SK-N-SH treated with all-trans-retinoic acid at 6 μM for 48 hours (cell line): ENCODE data around the gene FHL3.

Source experiments
- ATAC-seq: fragments of 200-7000 bp; cut with Tn5 transposase; 3 replicates; pipeline ENCODE4 v1.9.1; 2020; ENCODE audit warnings: mild to moderate bottlenecking, moderate library complexity
- ARNTL ChIP-seq: fragments of 450-650 bp; formaldehyde crosslinking; IDR thresholded peaks from 2 replicates; pipeline ENCODE4 v1.5.0; 2020; ENCODE audit warnings: low read depth, mild to moderate bottlenecking, moderate library complexity, borderline replicate concordance
- BACH2 ChIP-seq: fragments of 250-450 bp; sonication (Bioruptor Pico); IDR thresholded peaks from 2 replicates; pipeline ENCODE4 v1.9.0; 2021; ENCODE audit warnings: mild to moderate bottlenecking, borderline replicate concordance
- CSDC2 ChIP-seq: fragments of 250-450 bp; sonication (Bioruptor Pico); IDR thresholded peaks from 2 replicates; pipeline ENCODE4 v1.5.0; 2020; ENCODE audit warnings: mild to moderate bottlenecking, moderate library complexity
- ESRRG ChIP-seq: fragments of 250-450 bp; sonication (Bioruptor Pico); IDR thresholded peaks from 2 replicates; pipeline ENCODE4 v1.6.1; 2021; ENCODE audit warnings: mild to moderate bottlenecking
- GLIS3 ChIP-seq: fragments of 250-450 bp; sonication (Bioruptor Pico); IDR thresholded peaks from 2 replicates; pipeline ENCODE4 v1.5.0; 2020; ENCODE audit warnings: mild to moderate bottlenecking, moderate library complexity
- OSR1 ChIP-seq: fragments of 250-450 bp; sonication (Bioruptor Pico); IDR thresholded peaks from 2 replicates; pipeline ENCODE4 v1.8.0; 2022; ENCODE audit warnings: moderate library complexity, mild to moderate bottlenecking, inconsistent platforms
- PATZ1 ChIP-seq: fragments of 250-450 bp; sonication (Bioruptor Pico); IDR thresholded peaks from 2 replicates; pipeline ENCODE4 v1.8.0; 2020; ENCODE audit warnings: mild to moderate bottlenecking, moderate library complexity, borderline replicate concordance
- RARB ChIP-seq: fragments of 250-450 bp; sonication (Bioruptor Pico); IDR thresholded peaks from 2 replicates; pipeline ENCODE4 v1.8.0; 2021; ENCODE audit warnings: mild to moderate bottlenecking, moderate library complexity
- TCF4 ChIP-seq: fragments of 250-450 bp; sonication (Bioruptor Pico); IDR thresholded peaks from 2 replicates; pipeline ENCODE4 v1.8.0; 2021; ENCODE audit warnings: mild to moderate bottlenecking, moderate library complexity, borderline replicate concordance
- TSHZ2 ChIP-seq: fragments of 250-450 bp; sonication (Bioruptor Pico); IDR thresholded peaks from 2 replicates; pipeline ENCODE4 v1.5.0; 2020; ENCODE audit warnings: mild to moderate bottlenecking, moderate library complexity
- ZFP30 ChIP-seq: fragments of 450-650 bp; formaldehyde crosslinking; IDR thresholded peaks from 2 replicates; pipeline ENCODE4 v1.5.0; 2022; ENCODE audit warnings: mild to moderate bottlenecking, moderate library complexity
- ZNF70 ChIP-seq: fragments of 450-650 bp; formaldehyde crosslinking; IDR thresholded peaks from 2 replicates; pipeline ENCODE4 v1.5.0; 2020; ENCODE audit warnings: mild to moderate bottlenecking, moderate library complexity
- ZNF8 ChIP-seq: fragments of 450-650 bp; formaldehyde crosslinking; IDR thresholded peaks from 2 replicates; pipeline ENCODE4 v1.5.0; 2020; ENCODE audit warnings: mild to moderate bottlenecking, moderate library complexity
- TF ChIP-seq, protein P1 (sequence below): fragments of 250-450 bp; sonication (Bioruptor Pico); IDR thresholded peaks from 2 replicates; pipeline ENCODE4 v1.8.0; 2021; ENCODE audit warnings: low read depth, mild to moderate bottlenecking, moderate library complexity, borderline replicate concordance
- TF ChIP-seq, protein P2 (sequence below): fragments of 250-450 bp; sonication (Bioruptor Pico); IDR thresholded peaks from 2 replicates; pipeline ENCODE4 v1.5.1; 2021; ENCODE audit warnings: mild to moderate bottlenecking, moderate library complexity
- TF ChIP-seq, protein P3 (sequence below): fragments of 250-450 bp; sonication (Bioruptor Pico); IDR thresholded peaks from 2 replicates; pipeline ENCODE4 v1.5.1; 2020; ENCODE audit warnings: low read depth, mild to moderate bottlenecking, moderate library complexity

FHL3 gene

DNA sequence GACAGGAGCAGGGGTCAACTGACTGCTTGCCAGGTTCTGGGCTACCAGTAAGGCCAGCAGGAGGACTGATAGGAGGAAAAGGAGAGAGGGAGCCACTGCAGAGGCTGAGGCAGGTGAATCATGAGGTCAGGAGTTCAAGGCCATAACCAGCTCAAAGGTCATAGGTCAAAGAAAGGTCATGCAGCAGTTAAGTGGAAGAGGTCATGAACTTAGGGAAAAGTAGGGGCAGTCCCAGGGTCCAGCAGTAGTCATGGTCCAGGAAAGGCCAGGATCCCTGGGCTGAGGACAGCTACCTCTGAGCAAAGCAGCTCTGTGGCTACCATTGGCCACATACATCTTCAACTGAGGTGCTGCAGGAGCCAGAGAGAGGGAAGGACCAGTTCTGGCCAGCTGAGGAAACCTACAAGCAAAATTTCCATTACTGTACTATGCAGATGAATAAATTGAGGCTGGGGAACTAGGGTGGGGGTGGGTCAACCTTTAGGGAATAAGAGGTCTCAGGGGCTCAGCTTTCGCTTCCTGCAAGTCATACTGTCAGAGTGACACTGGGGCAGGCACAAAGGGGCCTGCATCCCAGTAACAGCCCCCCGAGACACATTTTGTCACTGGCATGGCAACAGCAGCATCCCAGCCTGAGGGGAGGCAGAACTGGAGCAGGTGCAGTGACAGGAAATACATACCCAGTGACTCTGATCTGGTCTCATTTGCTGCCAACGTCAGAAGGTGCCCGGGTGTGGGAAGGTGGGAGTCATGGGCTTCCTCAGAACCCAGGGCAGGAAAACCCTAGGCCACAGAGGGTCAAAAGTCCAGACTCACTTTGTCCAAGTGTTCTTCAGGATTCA is 53.3 kb downstream of the FHL3 start (continued):
- no peak for TF ChIP-seq TSHZ2 (CRISPR knock-in tag)
- TF ChIP-seq, protein P1, sequence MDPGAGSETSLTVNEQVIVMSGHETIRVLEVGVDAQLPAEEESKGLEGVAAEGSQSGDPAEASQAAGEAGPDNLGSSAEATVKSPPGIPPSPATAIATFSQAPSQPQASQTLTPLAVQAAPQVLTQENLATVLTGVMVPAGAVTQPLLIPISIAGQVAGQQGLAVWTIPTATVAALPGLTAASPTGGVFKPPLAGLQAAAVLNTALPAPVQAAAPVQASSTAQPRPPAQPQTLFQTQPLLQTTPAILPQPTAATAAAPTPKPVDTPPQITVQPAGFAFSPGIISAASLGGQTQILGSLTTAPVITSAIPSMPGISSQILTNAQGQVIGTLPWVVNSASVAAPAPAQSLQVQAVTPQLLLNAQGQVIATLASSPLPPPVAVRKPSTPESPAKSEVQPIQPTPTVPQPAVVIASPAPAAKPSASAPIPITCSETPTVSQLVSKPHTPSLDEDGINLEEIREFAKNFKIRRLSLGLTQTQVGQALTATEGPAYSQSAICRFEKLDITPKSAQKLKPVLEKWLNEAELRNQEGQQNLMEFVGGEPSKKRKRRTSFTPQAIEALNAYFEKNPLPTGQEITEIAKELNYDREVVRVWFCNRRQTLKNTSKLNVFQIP, result no peak
- TF ChIP-seq, protein P2, sequence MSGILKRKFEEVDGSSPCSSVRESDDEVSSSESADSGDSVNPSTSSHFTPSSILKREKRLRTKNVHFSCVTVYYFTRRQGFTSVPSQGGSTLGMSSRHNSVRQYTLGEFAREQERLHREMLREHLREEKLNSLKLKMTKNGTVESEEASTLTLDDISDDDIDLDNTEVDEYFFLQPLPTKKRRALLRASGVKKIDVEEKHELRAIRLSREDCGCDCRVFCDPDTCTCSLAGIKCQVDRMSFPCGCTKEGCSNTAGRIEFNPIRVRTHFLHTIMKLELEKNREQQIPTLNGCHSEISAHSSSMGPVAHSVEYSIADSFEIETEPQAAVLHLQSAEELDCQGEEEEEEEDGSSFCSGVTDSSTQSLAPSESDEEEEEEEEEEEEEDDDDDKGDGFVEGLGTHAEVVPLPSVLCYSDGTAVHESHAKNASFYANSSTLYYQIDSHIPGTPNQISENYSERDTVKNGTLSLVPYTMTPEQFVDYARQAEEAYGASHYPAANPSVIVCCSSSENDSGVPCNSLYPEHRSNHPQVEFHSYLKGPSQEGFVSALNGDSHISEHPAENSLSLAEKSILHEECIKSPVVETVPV, result no peak
- no peak for TF ChIP-seq ZNF70

GRCh38 chr1:37951041-37951782 is 54.1 kb downstream of the FHL3 start:
- ATAC-seq, result no peak

DNA sequence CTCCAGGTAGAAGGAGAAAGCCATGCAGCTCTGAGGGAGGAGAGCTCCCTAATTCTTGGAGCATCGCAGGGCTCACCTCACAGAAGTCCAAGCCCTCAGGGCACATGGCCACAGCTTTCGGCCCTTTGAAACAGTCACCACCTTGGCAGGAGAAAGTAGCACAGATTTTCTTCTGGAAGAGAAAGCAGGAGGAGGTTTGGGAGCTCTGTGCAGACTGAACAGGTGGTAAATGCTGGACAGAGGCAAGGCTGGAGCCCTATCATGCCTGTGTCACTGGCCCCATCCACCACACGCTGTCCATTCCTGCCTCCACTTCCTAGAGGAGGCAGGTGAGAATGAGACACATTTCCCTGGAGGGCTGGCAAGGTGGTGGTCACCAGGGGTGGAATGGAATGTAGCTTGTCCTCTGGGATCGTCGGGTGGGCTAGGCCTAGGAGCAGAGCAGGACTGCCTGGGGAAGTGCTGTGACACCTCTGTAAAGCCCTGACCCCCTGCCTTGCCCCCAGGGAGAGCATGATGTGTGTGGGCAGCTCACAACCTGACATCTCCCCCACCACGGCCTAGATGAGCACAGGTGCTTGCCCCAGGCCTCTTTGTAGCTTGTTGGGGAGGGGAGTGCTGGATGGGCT is 55.7 kb downstream of the FHL3 start:
- ATAC-seq, result no peak
- no peak for TF ChIP-seq ARNTL
- no peak for TF ChIP-seq ZNF8
- TF ChIP-seq TCF4, result no peak
- TF ChIP-seq, protein P3, sequence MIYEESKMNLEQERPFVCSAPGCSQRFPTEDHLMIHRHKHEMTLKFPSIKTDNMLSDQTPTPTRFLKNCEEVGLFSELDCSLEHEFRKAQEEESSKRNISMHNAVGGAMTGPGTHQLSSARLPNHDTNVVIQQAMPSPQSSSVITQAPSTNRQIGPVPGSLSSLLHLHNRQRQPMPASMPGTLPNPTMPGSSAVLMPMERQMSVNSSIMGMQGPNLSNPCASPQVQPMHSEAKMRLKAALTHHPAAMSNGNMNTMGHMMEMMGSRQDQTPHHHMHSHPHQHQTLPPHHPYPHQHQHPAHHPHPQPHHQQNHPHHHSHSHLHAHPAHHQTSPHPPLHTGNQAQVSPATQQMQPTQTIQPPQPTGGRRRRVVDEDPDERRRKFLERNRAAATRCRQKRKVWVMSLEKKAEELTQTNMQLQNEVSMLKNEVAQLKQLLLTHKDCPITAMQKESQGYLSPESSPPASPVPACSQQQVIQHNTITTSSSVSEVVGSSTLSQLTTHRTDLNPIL (CRISPR knock-in tag), result no peak
- TF ChIP-seq ESRRG (CRISPR knock-in tag), result no peak
- TF ChIP-seq ZNF70, result no peak
- no peak for TF ChIP-seq GLIS3 (CRISPR knock-in tag)
- no peak for TF ChIP-seq BACH2 (CRISPR knock-in tag)
- TF ChIP-seq ZFP30 (CRISPR knock-in tag), result no peak
- no peak for TF ChIP-seq RARB
- TF ChIP-seq CSDC2, result no peak
- no peak for TF ChIP-seq PATZ1
- no peak for TF ChIP-seq OSR1

More at GRCh38 chr1:37951041-37951782, 54.1 kb downstream of the FHL3 start:
- TF ChIP-seq, protein P3 (CRISPR knock-in tag), result no peak
- TF ChIP-seq ARNTL (no peak), TSHZ2 (CRISPR knock-in tag) (no peak)
